Gastrocnemius medialis (tissue), 4 donors: ENCODE measurements around the gene MSANTD7. TPM values are rescaled to one million over a fixed set of nuclear protein-coding genes. Genes with fewer than 3 reads are reported as not detected.
"Not testable (repeated sequence)": the region's sequence is repeated elsewhere in the genome, so short reads cannot be mapped to it uniquely, and the experiment has no call there.

Experiments
- ATAC-seq, 2 donors: fragments of 150-250 bp; one replicate each; pipeline ENCODE4 v1.9.1; 2016
- DNase-seq, 2 donors: peaks; one replicate each; pipeline ENCODE4 v3.0.0-alpha.2; 2019
- H3K27ac ChIP-seq, 4 donors: fragments of 200-600 bp; sonication (generic); 1 replicate in 1 of 4; 2 replicates in 3 of 4; pipeline ENCODE4 v1.5.1; 2016 to 2018; ENCODE audit warnings: mild to moderate bottlenecking in 2 of 4, moderate library complexity in 1 of 4
- H3K27me3 ChIP-seq, 3 donors: fragments of 200-600 bp; sonication (generic) in 2 of 3; 1 replicate in 1 of 3; 2 replicates in 2 of 3; pipeline versions ENCODE4 v1.5.1 to v1.6.0; 2016 to 2019; ENCODE audit warnings: mild to moderate bottlenecking in 1 of 3, moderate library complexity in 1 of 3
- H3K36me3 ChIP-seq, 2 donors: fragments of 200-600 bp; sonication (generic) in 1 of 2; one replicate each; pipeline ENCODE4 v1.5.1; 2017 to 2018
- H3K4me1 ChIP-seq, 2 donors: fragments of 200-600 bp; sonication (generic) in 1 of 2; one replicate each; pipeline ENCODE4 v1.5.1; 2016 to 2017; ENCODE audit warnings: mild to moderate bottlenecking in 2 of 2
- H3K4me3 ChIP-seq, 4 donors: fragments of 200-600 bp; sonication (generic) in 3 of 4; 1 replicate in 1 of 4; 2 replicates in 3 of 4; pipeline ENCODE4 v1.5.1; 2016 to 2019; ENCODE audit warnings: mild to moderate bottlenecking in 2 of 4
- H3K9me3 ChIP-seq, 3 donors: fragments of 200-600 bp; sonication (generic) in 2 of 3; 1 replicate in 1 of 3; 2 replicates in 2 of 3; pipeline ENCODE4 v1.5.1; 2016 to 2019
- POLR2A ChIP-seq, 2 donors: fragments of 450-650 bp; IDR thresholded peaks; one replicate each; pipeline ENCODE4 v1.6.1; 2017; ENCODE audit warnings: antibody characterized with exemption in 2 of 2, mild to moderate bottlenecking in 2 of 2, moderate library complexity in 2 of 2
- in situ Hi-C, 4 donors: fragments of 200-750 bp; cut with MboI; loops; one replicate each; pipeline versions ENCODE4 v1.15.0 to v1.8.0; 2017; ENCODE audit warnings: low sequenced_read_pairs in 4 of 4
- intact Hi-C: fragments of 100-400 bp; cut with DNase I; formaldehyde crosslinking; loops from one replicate; pipeline ENCODE4 v1.15.1; 2023; ENCODE audit warnings: low total_unique reads
- total RNA-seq, 4 donors: library from RNA; depleted of rRNA; stranded (reverse); fragments of >200 nt; gene quantifications; one replicate each; pipeline versions ENCODE4 v1.1.0 to v1.2.3, GENCODE V29; 2016
- TF ChIP-seq, protein P1 (sequence below), 5 experiments: fragments of 450-650 bp in 3 of 5; fragments of 200-600 bp in 2 of 5; sonication (generic) in 2 of 5; IDR thresholded peaks in 4 of 5; conservative IDR thresholded peaks in 1 of 5; 1 replicate in 4 of 5; 2 replicates in 1 of 5; pipeline ENCODE4 v1.5.1; 2016 to 2019; ENCODE audit warnings: antibody characterized with exemption in 5 of 5, mild to moderate bottlenecking in 3 of 5, moderate library complexity in 3 of 5

Gene MSANTD7
- total RNA-seq, 4 donors from 2014 or later: 4.7 to 8.5 (median 5.8) TPM

DNA sequence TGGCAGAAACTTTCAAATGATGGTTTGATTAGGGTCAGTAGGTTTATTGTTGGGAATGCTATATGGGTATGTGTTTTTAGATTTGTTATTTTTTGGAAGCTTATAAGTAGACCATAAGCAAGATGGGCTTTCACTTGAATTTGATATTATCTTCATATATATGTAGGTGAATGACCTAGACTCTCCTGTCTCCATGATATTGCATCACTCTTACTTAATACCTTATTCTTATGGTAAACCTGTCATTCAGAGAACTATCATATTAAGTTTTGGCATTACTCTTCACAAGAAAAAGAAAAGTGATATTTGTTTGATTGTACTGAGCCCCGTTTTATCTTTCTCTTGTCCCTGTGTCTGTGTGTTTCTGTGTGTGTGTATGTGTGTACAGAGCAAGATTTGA lies 17.3 kb downstream of the MSANTD7 start:
- no peak overlapping the region for H3K4me3 ChIP-seq
- in situ Hi-C loops: no loop called here
- H3K27ac ChIP-seq: no peak overlapping the region
- TF ChIP-seq, protein P1, sequence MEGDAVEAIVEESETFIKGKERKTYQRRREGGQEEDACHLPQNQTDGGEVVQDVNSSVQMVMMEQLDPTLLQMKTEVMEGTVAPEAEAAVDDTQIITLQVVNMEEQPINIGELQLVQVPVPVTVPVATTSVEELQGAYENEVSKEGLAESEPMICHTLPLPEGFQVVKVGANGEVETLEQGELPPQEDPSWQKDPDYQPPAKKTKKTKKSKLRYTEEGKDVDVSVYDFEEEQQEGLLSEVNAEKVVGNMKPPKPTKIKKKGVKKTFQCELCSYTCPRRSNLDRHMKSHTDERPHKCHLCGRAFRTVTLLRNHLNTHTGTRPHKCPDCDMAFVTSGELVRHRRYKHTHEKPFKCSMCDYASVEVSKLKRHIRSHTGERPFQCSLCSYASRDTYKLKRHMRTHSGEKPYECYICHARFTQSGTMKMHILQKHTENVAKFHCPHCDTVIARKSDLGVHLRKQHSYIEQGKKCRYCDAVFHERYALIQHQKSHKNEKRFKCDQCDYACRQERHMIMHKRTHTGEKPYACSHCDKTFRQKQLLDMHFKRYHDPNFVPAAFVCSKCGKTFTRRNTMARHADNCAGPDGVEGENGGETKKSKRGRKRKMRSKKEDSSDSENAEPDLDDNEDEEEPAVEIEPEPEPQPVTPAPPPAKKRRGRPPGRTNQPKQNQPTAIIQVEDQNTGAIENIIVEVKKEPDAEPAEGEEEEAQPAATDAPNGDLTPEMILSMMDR (IDR thresholded peaks at IDR 0.05 in 4 of 5, conservative IDR thresholded peaks at IDR 0.05 in 1 of 5): no peak
- TF ChIP-seq POLR2A (IDR thresholded peaks at IDR 0.05): no peak
- peaks cover 0 to 7% of the 10 kb centered on the region in 2 donors for H3K4me1 ChIP-seq
- ATAC-seq (no peak), DNase-seq (no peak)
- no peaks in the 10 kb centered on the region for H3K9me3 ChIP-seq
- H3K27me3 ChIP-seq: no peaks in the 10 kb centered on the region
- intact Hi-C loops: no loop called here
- H3K36me3 ChIP-seq: peaks cover 3 to 23% of the 10 kb centered on the region in 2 donors

DNA sequence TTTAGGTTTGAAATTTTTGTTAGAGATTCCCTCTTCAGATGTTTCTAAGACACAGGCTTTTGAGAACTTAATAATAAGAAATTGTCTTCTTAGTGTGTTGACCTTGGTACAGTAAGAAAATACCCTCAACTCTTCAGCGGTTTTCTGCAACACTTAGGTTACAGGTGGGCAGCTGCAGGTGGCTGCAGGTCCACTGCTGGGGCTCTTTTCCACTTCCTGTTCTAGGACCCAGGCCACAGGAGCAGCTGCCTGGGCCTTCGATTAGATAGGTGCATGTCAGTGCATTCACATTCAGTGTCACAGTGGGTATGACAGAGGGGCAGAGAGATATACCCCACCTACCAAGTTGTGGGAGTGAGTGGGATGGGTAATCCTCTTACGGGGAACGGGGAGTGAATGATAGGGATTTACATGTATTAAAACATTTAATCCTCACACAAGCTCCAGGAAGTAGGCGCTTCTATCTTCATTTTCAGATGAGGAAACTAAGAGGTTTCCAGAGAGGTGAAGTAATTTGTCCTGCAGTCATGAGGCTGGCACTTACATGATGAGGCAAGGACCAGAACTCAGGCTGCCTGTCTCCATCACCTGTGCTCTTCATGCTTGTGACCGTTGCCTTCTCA lies 20.3 kb downstream of the MSANTD7 start:
- in situ Hi-C loops (no loop called here), intact Hi-C loops (no loop called here)
- Histone ChIP-seq H3K36me3 (peaks cover 3 to 13% of the 10 kb centered on the region in 2 donors), H3K9me3 (no peaks in the 10 kb centered on the region), H3K4me1 (peaks cover 0 to 7% of the 10 kb centered on the region in 2 donors), H3K27me3 (no peaks in the 10 kb centered on the region), H3K4me3 (no peak overlapping the region), H3K27ac (no peak overlapping the region)
- ATAC-seq: no peak
- no peak for DNase-seq
- no peak for TF ChIP-seq POLR2A (IDR thresholded peaks at IDR 0.05)
- TF ChIP-seq, protein P1 (IDR thresholded peaks at IDR 0.05 in 4 of 5, conservative IDR thresholded peaks at IDR 0.05 in 1 of 5): no peak

DNA sequence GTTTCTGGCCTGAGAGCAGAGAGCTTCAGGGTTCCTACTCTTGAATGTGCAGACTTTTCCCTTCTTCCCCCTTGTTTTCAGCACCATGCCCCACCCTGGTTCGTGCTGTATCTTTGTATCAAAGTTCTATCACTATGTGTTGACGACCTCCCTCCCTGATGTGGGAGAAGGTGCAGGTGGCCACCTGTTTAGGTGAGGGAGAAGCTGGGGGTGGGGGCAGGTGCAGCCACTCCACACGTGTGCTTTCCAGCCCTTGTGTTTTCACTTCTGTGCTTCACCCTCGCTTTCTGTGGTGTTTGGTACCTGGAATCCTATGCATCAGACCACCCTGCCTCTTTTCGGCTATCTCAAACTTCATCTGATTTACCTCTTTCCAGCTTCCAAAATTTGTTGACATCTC lies 20.9 kb downstream of the MSANTD7 start:
- TF ChIP-seq, protein P1 (IDR thresholded peaks at IDR 0.05 in 4 of 5, conservative IDR thresholded peaks at IDR 0.05 in 1 of 5): no peak
- no peak for TF ChIP-seq POLR2A (IDR thresholded peaks at IDR 0.05)
- in situ Hi-C loops: no loop called here
- Histone ChIP-seq H3K36me3 (peaks cover 3 to 15% of the 10 kb centered on the region in 2 donors), H3K4me3 (no peak overlapping the region), H3K4me1 (peaks cover 0 to 7% of the 10 kb centered on the region in 2 donors), H3K9me3 (no peaks in the 10 kb centered on the region), H3K27me3 (no peaks in the 10 kb centered on the region), H3K27ac (no peak overlapping the region)
- ATAC-seq: no peak
- intact Hi-C loops: no loop called here
- DNase-seq: no peak

DNA sequence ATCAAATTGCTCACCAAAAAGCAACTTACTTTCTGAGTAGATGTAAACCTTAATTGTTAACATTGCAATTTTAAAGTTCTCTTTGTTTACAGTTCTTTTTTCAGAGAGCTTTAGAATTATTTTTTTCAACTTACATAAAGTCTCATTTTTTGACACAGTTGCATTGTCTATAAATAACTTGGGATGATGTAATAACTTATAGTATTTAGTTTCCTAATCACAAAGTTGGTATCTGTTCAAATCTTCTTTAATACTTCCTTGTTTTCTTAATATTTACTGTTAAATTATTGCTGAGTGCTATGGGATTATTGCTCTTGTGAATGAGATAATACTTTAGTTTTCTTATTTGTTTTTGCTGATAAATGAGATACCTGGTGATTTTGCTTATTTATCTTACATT lies 21.7 kb downstream of the MSANTD7 start:
- Histone ChIP-seq H3K4me1 (peaks cover 0 to 7% of the 10 kb centered on the region in 2 donors), H3K27ac (no peak overlapping the region), H3K9me3 (no peaks in the 10 kb centered on the region), H3K27me3 (no peaks in the 10 kb centered on the region), H3K4me3 (no peak overlapping the region), H3K36me3 (peaks cover 3 to 15% of the 10 kb centered on the region in 2 donors)
- TF ChIP-seq, protein P1 (IDR thresholded peaks at IDR 0.05 in 4 of 5, conservative IDR thresholded peaks at IDR 0.05 in 1 of 5): no peak
- TF ChIP-seq POLR2A (IDR thresholded peaks at IDR 0.05): no peak
- in situ Hi-C loops: no loop called here
- intact Hi-C loops: no loop called here
- ATAC-seq (no peak), DNase-seq (no peak)

DNA sequence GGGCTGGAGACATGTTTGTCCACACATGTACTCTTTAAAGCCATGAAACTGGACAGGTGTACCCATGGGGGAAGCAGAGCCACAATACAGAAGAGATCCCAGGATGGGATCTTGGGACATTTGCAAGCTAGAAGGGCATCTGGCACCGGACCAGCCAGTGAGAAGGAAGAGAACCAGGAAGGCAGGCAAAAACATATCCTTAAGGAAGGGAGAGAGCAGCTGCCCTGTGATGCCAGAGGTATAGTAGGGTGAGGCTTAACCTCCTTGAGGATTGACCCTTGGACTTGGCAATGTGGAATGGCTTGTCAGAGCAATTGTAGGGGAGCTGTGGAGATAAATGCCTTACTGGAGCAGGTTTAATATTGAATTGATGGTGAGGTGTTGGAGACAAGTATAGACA lies 22.7 kb downstream of the MSANTD7 start:
- intact Hi-C loops: no loop called here
- Histone ChIP-seq H3K36me3 (peaks cover 3 to 15% of the 10 kb centered on the region in 2 donors), H3K9me3 (no peaks in the 10 kb centered on the region), H3K4me1 (peaks cover 0 to 7% of the 10 kb centered on the region in 2 donors), H3K27me3 (no peaks in the 10 kb centered on the region), H3K27ac (no peak overlapping the region), H3K4me3 (no peak overlapping the region)
- no peak for ATAC-seq
- in situ Hi-C loops: no loop called here
- TF ChIP-seq, protein P1 (IDR thresholded peaks at IDR 0.05 in 4 of 5, conservative IDR thresholded peaks at IDR 0.05 in 1 of 5): no peak
- no peak for TF ChIP-seq POLR2A (IDR thresholded peaks at IDR 0.05)
- DNase-seq: no peak

DNA sequence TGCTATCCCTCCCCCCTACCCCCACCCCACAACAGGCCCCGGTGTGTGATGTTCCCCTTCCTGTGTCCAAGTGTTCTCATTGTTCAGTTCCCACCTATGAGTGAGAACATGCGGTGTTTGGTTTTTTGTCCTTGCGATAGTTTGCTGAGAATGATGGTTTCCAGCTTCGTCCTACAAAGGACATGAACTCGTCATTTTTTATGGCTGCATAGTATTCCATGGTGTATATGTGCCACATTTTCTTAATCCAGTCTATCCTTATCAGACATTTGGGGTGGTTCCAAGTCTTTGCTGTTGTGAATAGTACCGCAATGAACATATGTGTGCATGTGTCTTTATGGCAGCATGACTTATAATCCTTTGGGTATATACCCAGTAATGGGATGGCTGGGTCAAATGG lies 26.4 kb downstream of the MSANTD7 start:
- H3K4me1 ChIP-seq, in situ Hi-C loops: not testable (repeated sequence)
- peaks cover 0 to 37% of the 10 kb centered on the region in 2 donors for H3K36me3 ChIP-seq

DNA sequence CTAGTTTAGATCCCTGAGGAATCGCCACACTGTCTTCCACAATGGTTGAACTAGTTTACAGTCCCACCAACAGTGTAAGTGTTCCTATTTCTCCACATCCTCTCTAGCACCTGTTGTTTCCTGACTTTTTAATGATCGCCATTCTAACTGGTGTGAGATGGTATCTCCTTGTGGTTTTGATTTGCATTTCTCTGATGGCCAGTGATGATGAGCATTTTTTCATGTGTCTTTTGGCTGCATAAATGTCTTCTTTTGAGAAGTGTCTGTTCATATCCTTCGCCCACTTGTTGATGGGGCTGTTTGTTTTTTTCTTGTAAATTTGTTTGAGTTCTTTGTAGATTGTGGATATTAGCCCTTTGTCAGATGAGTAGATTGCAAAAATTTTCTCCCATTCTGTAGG lies 26.8 kb downstream of the MSANTD7 start:
- ATAC-seq, DNase-seq, H3K4me3 ChIP-seq, H3K4me1 ChIP-seq, H3K27ac ChIP-seq, in situ Hi-C loops, intact Hi-C loops, H3K27me3 ChIP-seq, H3K9me3 ChIP-seq: not testable (repeated sequence)
- H3K36me3 ChIP-seq: peaks cover 0 to 41% of the 10 kb centered on the region in 2 donors

More for the DNA sequence above, 26.4 kb downstream of the MSANTD7 start:
- H3K9me3 ChIP-seq, DNase-seq, H3K27ac ChIP-seq, intact Hi-C loops, H3K4me3 ChIP-seq, ATAC-seq, H3K27me3 ChIP-seq: not testable (repeated sequence)
